HEK293 (cell line): ENCODE data around the gene BABAM1.

Source experiments
- GLI2 ChIP-seq: fragments of 450-650 bp; formaldehyde crosslinking; IDR thresholded peaks from 2 replicates; pipeline ENCODE4; 2017; ENCODE audit warnings: missing biosample characterization, missing genetic modification characterization, low read depth, borderline replicate concordance
- GLIS2 ChIP-seq: fragments of 450-650 bp; formaldehyde crosslinking; IDR thresholded peaks from 2 replicates; pipeline ENCODE4 v1.5.1; 2016; ENCODE audit warnings: missing biosample characterization, missing genetic modification characterization
- HOXA7 ChIP-seq: sonication (generic); formaldehyde crosslinking; IDR thresholded peaks from 2 replicates; pipeline ENCODE4 v1.8.1; 2022; ENCODE audit warnings: missing genetic modification reagents, borderline replicate concordance
- HOXD13 ChIP-seq: sonication (generic); formaldehyde crosslinking; IDR thresholded peaks from 2 replicates; pipeline ENCODE4 v1.8.0; 2022; ENCODE audit warnings: missing genetic modification reagents, borderline replicate concordance
- SP2 ChIP-seq: fragments of 450-650 bp; formaldehyde crosslinking; IDR thresholded peaks from 2 replicates; pipeline ENCODE4 v1.5.1; 2016; ENCODE audit warnings: missing biosample characterization, missing genetic modification characterization
- ZBTB17 ChIP-seq: fragments of 450-650 bp; formaldehyde crosslinking; IDR thresholded peaks from 2 replicates; pipeline ENCODE4 v1.5.1; 2016; ENCODE audit warnings: missing biosample characterization, missing genetic modification characterization
- ZFP41 ChIP-seq: fragments of 450-650 bp; formaldehyde crosslinking; IDR thresholded peaks from 2 replicates; pipeline ENCODE4 v1.5.1; 2016; ENCODE audit warnings: missing biosample characterization, missing genetic modification characterization, borderline replicate concordance
- ZNF239 ChIP-seq: fragments of 450-650 bp; formaldehyde crosslinking; IDR thresholded peaks from 2 replicates; pipeline ENCODE4 v1.5.1; 2016; ENCODE audit warnings: missing biosample characterization, missing genetic modification characterization
- ZNF24 ChIP-seq: fragments of 450-650 bp; formaldehyde crosslinking; IDR thresholded peaks from 2 replicates; pipeline ENCODE4 v1.5.1; 2016; ENCODE audit warnings: missing biosample characterization, missing genetic modification characterization
- ZNF335 ChIP-seq: fragments of 450-650 bp; formaldehyde crosslinking; conservative IDR thresholded peaks from 2 replicates; pipeline ENCODE4 v1.5.1; 2016; ENCODE audit warnings: missing biosample characterization, missing genetic modification characterization
- ZNF350 ChIP-seq: fragments of 450-650 bp; formaldehyde crosslinking; IDR thresholded peaks from 2 replicates; pipeline ENCODE4 v1.5.0; 2017; ENCODE audit warnings: missing biosample characterization, mild to moderate bottlenecking, missing genetic modification characterization
- ZNF391 ChIP-seq: fragments of 450-650 bp; formaldehyde crosslinking; IDR thresholded peaks from 2 replicates; pipeline ENCODE4 v1.5.1; 2016; ENCODE audit warnings: low read depth, missing biosample characterization, missing genetic modification characterization, borderline replicate concordance
- ZNF529 ChIP-seq: fragments of 450-650 bp; formaldehyde crosslinking; IDR thresholded peaks from 2 replicates; pipeline ENCODE4 v1.5.1; 2017; ENCODE audit warnings: missing genetic modification characterization, missing biosample characterization; ENCODE audit not compliant: insufficient replicate concordance
- ZNF558 ChIP-seq: fragments of 450-650 bp; formaldehyde crosslinking; IDR thresholded peaks from 2 replicates; pipeline ENCODE4 v1.5.1; 2016; ENCODE audit warnings: missing biosample characterization, missing genetic modification characterization
- ZNF571 ChIP-seq: fragments of 450-650 bp; formaldehyde crosslinking; IDR thresholded peaks from 2 replicates; pipeline ENCODE4 v1.5.0; 2017; ENCODE audit warnings: missing biosample characterization, missing genetic modification characterization
- ZNF785 ChIP-seq: fragments of 450-650 bp; formaldehyde crosslinking; IDR thresholded peaks from 2 replicates; pipeline ENCODE4 v1.5.1; 2016; ENCODE audit warnings: missing biosample characterization, missing genetic modification characterization
- TF ChIP-seq, protein P1 (sequence below): fragments of 450-650 bp; formaldehyde crosslinking; IDR thresholded peaks from 2 replicates; pipeline ENCODE4 v1.5.1; 2016; ENCODE audit warnings: missing biosample characterization, missing genetic modification characterization
- TF ChIP-seq, protein P2 (sequence below): fragments of 450-650 bp; formaldehyde crosslinking; IDR thresholded peaks from 2 replicates; pipeline ENCODE4 v1.5.1; 2016; ENCODE audit warnings: missing biosample characterization, missing genetic modification characterization
- TF ChIP-seq, protein P3 (sequence below): fragments of 450-650 bp; formaldehyde crosslinking; IDR thresholded peaks from 2 replicates; pipeline ENCODE4 v1.5.1; 2016; ENCODE audit warnings: missing biosample characterization, missing genetic modification characterization
- TF ChIP-seq, protein P4 (sequence below): fragments of 450-650 bp; formaldehyde crosslinking; IDR thresholded peaks from 2 replicates; pipeline ENCODE4 v1.5.1; 2016; ENCODE audit warnings: missing biosample characterization, missing genetic modification characterization, borderline replicate concordance

The BABAM1 gene

DNA sequence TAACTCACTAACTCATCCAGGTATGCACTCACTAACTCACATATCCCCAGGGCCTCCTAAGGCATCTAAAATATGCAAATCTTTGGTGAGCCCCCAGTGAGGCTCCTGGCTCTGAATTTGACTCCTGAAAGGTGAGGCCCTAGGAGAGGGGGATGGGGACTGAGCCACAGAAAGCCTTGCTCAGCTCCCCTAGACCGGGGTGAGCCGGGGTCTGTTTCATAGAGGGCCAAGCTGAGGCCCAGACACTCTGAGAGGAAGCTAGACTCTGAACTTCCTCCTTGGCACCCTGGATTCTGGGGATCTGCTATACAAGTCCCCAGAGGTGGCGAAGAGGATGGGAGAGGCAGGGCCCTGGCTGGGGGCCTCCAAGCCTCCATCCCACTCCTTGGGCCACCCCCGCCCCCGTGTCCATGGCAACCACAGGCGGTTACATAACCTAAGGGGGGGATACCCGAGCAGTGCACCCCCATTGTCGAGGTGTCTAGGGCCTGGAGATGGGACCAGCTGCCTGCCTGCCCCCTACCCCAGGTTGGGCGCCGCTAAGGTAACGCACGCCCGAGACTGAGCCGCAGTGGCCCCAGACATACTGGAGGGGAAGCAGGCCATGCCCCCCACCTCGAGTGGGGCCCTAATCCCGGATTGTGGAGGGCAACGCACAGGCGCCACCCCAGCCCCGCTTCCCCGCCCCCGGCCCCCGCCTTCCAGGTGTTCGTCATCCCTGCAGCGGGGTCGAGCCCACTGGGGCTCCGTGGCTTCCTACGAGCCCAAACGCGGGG lies 35.3 kb downstream of the BABAM1 start (continued):
- TF ChIP-seq, protein P1, sequence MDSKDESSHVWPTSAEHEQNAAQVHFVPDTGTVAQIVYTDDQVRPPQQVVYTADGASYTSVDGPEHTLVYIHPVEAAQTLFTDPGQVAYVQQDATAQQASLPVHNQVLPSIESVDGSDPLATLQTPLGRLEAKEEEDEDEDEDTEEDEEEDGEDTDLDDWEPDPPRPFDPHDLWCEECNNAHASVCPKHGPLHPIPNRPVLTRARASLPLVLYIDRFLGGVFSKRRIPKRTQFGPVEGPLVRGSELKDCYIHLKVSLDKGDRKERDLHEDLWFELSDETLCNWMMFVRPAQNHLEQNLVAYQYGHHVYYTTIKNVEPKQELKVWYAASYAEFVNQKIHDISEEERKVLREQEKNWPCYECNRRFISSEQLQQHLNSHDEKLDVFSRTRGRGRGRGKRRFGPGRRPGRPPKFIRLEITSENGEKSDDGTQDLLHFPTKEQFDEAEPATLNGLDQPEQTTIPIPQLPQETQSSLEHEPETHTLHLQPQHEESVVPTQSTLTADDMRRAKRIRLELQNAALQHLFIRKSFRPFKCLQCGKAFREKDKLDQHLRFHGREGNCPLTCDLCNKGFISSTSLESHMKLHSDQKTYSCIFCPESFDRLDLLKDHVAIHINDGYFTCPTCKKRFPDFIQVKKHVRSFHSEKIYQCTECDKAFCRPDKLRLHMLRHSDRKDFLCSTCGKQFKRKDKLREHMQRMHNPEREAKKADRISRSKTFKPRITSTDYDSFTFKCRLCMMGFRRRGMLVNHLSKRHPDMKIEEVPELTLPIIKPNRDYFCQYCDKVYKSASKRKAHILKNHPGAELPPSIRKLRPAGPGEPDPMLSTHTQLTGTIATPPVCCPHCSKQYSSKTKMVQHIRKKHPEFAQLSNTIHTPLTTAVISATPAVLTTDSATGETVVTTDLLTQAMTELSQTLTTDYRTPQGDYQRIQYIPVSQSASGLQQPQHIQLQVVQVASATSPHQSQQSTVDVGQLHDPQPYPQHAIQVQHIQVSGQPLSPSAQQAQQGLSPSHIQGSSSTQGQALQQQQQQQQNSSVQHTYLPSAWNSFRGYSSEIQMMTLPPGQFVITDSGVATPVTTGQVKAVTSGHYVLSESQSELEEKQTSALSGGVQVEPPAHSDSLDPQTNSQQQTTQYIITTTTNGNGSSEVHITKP (tag by site-specific recombination): peak; percentile 99
- no peak for TF ChIP-seq ZFP41 (tag by site-specific recombination)
- no peak for TF ChIP-seq HOXD13 (CRISPR knock-in tag)
- TF ChIP-seq ZNF785 (tag by site-specific recombination): no peak
- no peak for TF ChIP-seq SP2 (tag by site-specific recombination)
- TF ChIP-seq ZNF24 (tag by site-specific recombination): no peak
- TF ChIP-seq ZNF529 (tag by site-specific recombination): no peak
- no peak for TF ChIP-seq ZNF558 (tag by site-specific recombination)
- TF ChIP-seq, protein P2, sequence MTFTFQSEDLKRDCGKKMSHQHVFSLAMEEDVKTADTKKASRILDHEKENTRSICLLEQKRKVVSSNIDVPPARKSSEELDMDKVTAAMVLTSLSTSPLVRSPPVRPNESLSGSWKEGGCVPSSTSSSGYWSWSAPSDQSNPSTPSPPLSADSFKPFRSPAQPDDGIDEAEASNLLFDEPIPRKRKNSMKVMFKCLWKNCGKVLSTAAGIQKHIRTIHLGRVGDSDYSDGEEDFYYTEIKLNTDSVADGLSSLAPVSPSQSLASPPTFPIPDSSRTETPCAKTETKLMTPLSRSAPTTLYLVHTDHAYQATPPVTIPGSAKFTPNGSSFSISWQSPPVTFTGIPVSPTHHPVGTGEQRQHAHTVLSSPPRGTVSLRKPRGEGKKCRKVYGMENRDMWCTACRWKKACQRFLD (tag by site-specific recombination): no peak
- peak; percentile 40; the same call in 1 of the 2 replicates for TF ChIP-seq GLIS2
- TF ChIP-seq ZNF239 (tag by site-specific recombination): no peak
- TF ChIP-seq ZBTB17 (tag by site-specific recombination): no peak
- no peak for TF ChIP-seq HOXA7 (CRISPR knock-in tag)
- TF ChIP-seq ZNF350 (tag by site-specific recombination): no peak
- TF ChIP-seq ZNF335 (tag by site-specific recombination): peak; percentile 92
- no peak for TF ChIP-seq ZNF571 (tag by site-specific recombination)
- TF ChIP-seq, protein P3, sequence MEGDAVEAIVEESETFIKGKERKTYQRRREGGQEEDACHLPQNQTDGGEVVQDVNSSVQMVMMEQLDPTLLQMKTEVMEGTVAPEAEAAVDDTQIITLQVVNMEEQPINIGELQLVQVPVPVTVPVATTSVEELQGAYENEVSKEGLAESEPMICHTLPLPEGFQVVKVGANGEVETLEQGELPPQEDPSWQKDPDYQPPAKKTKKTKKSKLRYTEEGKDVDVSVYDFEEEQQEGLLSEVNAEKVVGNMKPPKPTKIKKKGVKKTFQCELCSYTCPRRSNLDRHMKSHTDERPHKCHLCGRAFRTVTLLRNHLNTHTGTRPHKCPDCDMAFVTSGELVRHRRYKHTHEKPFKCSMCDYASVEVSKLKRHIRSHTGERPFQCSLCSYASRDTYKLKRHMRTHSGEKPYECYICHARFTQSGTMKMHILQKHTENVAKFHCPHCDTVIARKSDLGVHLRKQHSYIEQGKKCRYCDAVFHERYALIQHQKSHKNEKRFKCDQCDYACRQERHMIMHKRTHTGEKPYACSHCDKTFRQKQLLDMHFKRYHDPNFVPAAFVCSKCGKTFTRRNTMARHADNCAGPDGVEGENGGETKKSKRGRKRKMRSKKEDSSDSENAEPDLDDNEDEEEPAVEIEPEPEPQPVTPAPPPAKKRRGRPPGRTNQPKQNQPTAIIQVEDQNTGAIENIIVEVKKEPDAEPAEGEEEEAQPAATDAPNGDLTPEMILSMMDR (tag by site-specific recombination): no peak
- no peak for TF ChIP-seq ZNF391 (tag by site-specific recombination)
- TF ChIP-seq GLI2 (tag by site-specific recombination): no peak
- TF ChIP-seq, protein P4, sequence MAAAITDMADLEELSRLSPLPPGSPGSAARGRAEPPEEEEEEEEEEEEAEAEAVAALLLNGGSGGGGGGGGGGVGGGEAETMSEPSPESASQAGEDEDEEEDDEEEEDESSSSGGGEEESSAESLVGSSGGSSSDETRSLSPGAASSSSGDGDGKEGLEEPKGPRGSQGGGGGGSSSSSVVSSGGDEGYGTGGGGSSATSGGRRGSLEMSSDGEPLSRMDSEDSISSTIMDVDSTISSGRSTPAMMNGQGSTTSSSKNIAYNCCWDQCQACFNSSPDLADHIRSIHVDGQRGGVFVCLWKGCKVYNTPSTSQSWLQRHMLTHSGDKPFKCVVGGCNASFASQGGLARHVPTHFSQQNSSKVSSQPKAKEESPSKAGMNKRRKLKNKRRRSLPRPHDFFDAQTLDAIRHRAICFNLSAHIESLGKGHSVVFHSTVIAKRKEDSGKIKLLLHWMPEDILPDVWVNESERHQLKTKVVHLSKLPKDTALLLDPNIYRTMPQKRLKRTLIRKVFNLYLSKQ (tag by site-specific recombination): no peak
